Calu3 (cell line): ENCODE measurements around the gene LGR6. TPM values are rescaled to one million over a fixed set of nuclear protein-coding genes. Genes with fewer than 3 reads are reported as not detected.

Source experiments
- BruUV-seq: library from RNA; stranded (reverse); fragments of 400-500 nt; replicated peaks from 2 replicates; lab custom pipeline; 2021; lab: Mats Ljungman, UMichigan
- CTCF ChIA-PET: fragments of 300-600 bp; sonication (Branson Sonifier 250); formaldehyde crosslinking; loops from one replicate; lab custom pipeline; 2022; ENCODE audit warnings: antibody characterized with exemption; lab: Charles Lee
- DNase-seq: peaks from one replicate; pipeline ENCODE4 v3.0.0; 2022
- H3K27ac Mint-ChIP-seq: one replicate; pipeline ENCODE4 v1.8.0; 2022; ENCODE audit warnings: mixed read lengths; ENCODE audit not compliant: unreplicated experiment
- H3K27me3 Mint-ChIP-seq: one replicate; pipeline ENCODE4 v1.8.0; 2022; ENCODE audit warnings: mixed read lengths; ENCODE audit not compliant: unreplicated experiment
- H3K36me3 Mint-ChIP-seq: one replicate; pipeline ENCODE4 v1.8.0; 2022; ENCODE audit warnings: mild to moderate bottlenecking, moderate library complexity, mixed read lengths; ENCODE audit not compliant: insufficient read depth, unreplicated experiment
- H3K4me1 Mint-ChIP-seq: one replicate; pipeline ENCODE4 v1.8.0; 2022; ENCODE audit warnings: mild to moderate bottlenecking, low read depth, mixed read lengths; ENCODE audit not compliant: unreplicated experiment
- H3K4me3 Mint-ChIP-seq: one replicate; pipeline ENCODE4 v1.8.0; 2022; ENCODE audit warnings: mild to moderate bottlenecking, low read depth, moderate library complexity, mixed read lengths; ENCODE audit not compliant: unreplicated experiment
- H3K9me3 Mint-ChIP-seq: one replicate; pipeline ENCODE4 v1.8.0; 2022; ENCODE audit warnings: low read depth, mixed read lengths; ENCODE audit not compliant: unreplicated experiment
- CTCF ChIP-seq: fragments of 200-600 bp; IDR thresholded peaks from one replicate; pipeline ENCODE4 v1.8.0; 2022; ENCODE audit warnings: antibody characterized with exemption; ENCODE audit not compliant: unreplicated experiment
- intact Hi-C: fragments of 100-400 bp; cut with micrococcal nuclease; formaldehyde crosslinking; loops from one replicate; pipeline ENCODE4 v1.10.0; 2022; ENCODE audit not compliant: unreplicated experiment
- total RNA-seq: library from RNA; stranded (reverse); gene quantifications from 2 replicates; pipeline ENCODE4 v1.2.3, GENCODE V29; 2022

LGR6 gene
- total RNA-seq, 1 experiment from 2014 or later = not detected

GRCh38 chr1:202192770-202193613, 607 bp upstream of the LGR6 start:
- Mint-ChIP-seq H3K4me3 (no peak overlapping the region), H3K27me3 (peaks cover 77% of the 10 kb centered on the region), H3K9me3 (no peaks in the 10 kb centered on the region), H3K4me1 (peaks cover 4% of the 10 kb centered on the region), H3K36me3 (no peaks in the 10 kb centered on the region), H3K27ac (no peak overlapping the region)
- DNase-seq = peak; percentile 81
- no TSS peak for BruUV-seq
- intact Hi-C loops = loop anchor here (1.0 kb wide), 1 partner anchor 122 kb away; no protein-coding TSS in a partner anchor
- CTCF ChIA-PET = interaction anchor here (0.6 to 2.1 kb wide), 17 partner anchors 13 to 527 kb away, joined by 3 to 26 read pairs (median 4); partner anchors contain the start of gene UBE2T
- TF ChIP-seq CTCF = peak; percentile 94

DNA sequence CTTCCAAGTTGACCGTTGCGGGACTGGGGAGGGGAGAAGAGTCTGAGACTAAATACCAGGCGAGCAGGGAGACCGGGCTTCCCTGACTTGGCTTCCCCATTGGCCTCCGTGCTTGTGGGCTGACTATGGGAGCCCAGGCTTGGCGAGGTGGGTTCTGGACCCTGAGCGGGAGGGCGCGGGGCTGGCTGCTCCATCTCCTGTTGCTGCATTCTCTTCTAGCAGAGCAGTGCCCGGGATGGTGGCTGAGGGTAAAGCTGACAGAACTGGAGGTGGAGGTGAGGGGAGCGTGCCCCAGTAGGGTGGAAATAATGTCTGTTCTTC, 689 bp downstream of the LGR6 start:
- intact Hi-C loops = no loop called here
- CTCF ChIA-PET = interaction anchor here (1.4 kb wide), 1 partner anchor 16 kb away, joined by 5 read pairs; no protein-coding TSS in a partner anchor
- BruUV-seq = no TSS peak
- no peak overlapping the region for H3K27ac Mint-ChIP-seq
- no peaks in the 10 kb centered on the region for H3K9me3 Mint-ChIP-seq
- H3K36me3 Mint-ChIP-seq = no peaks in the 10 kb centered on the region
- TF ChIP-seq CTCF = no peak
- no peak overlapping the region for H3K4me3 Mint-ChIP-seq
- no peak for DNase-seq
- peaks cover 79% of the 10 kb centered on the region for H3K27me3 Mint-ChIP-seq
- peaks cover 17% of the 10 kb centered on the region for H3K4me1 Mint-ChIP-seq

- CTCF ChIA-PET = no interaction called here
- H3K27me3 Mint-ChIP-seq = peaks cover 62% of the 10 kb centered on the region
Observed at GRCh38 chr1:202197653-202198365, 4.2 kb downstream of the LGR6 start.

GRCh38 chr1:202198366-202198724, 4.7 kb downstream of the LGR6 start:
- peaks cover 4% of the 10 kb centered on the region for H3K36me3 Mint-ChIP-seq
- BruUV-seq = no TSS peak
- H3K9me3 Mint-ChIP-seq = no peaks in the 10 kb centered on the region
- TF ChIP-seq CTCF = no peak
- no peak for DNase-seq
- H3K27ac Mint-ChIP-seq = no peak overlapping the region
- intact Hi-C loops = no loop called here
- peaks cover 56% of the 10 kb centered on the region for H3K27me3 Mint-ChIP-seq
- peaks cover 37% of the 10 kb centered on the region for H3K4me1 Mint-ChIP-seq
- CTCF ChIA-PET = no interaction called here
- H3K4me3 Mint-ChIP-seq = no peak overlapping the region

More at GRCh38 chr1:202197653-202198365, 4.2 kb downstream of the LGR6 start:
- BruUV-seq = no TSS peak
- no peak for DNase-seq
- H3K27ac Mint-ChIP-seq = no peak overlapping the region
- H3K9me3 Mint-ChIP-seq = no peaks in the 10 kb centered on the region
- peaks cover 37% of the 10 kb centered on the region for H3K4me1 Mint-ChIP-seq
- TF ChIP-seq CTCF = no peak
- H3K36me3 Mint-ChIP-seq = peaks cover 4% of the 10 kb centered on the region
- H3K4me3 Mint-ChIP-seq = no peak overlapping the region
- intact Hi-C loops = no loop called here
